Measurements from ENCODE around the gene DAW1.
"Not testable (repeated sequence)": the region's sequence is repeated elsewhere in the genome, so short reads cannot be mapped to it uniquely, and the experiment has no call there.

Gene DAW1

DNA sequence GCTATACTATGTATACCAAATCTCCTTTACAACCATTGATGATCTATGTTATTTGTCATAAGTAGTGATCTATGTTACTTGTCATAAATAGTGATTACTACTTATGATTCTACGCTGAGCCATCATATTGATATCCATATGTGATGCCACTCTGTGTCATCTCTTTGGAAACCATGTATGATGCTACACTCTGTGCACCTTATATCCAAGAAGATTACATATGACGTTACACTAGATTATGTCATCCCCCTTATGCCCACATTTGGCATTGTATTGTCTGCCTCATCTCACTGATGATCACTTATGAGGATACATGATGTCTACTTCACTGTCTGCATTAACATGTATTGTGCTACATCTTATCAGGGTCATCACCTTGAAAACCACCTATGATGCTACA, 42.9 kb downstream of the DAW1 start:
- no peak for DNase-seq (ENCODE audit: low spot score)

DNA sequence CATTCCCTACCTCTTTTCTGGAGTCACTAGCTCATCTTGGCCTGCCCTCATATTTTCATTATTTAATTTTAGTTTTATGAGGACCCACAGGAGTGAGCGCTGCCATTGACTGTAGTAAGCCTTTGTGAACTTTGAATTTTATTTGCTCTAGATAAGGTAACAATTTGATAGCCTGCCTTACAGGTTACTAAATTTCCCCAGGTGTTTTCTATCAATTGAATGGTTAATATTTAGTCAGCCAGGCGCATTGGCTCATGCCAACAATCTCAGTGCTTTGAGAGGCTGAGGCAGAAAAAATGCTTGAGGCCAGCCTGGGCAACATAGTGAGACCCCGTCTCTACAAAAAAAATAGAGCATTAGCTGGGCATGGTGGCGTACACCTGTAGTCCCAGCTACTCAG, 50.2 kb downstream of the DAW1 start:
- DNase-seq (ENCODE audit: low spot score) = no peak

DNA sequence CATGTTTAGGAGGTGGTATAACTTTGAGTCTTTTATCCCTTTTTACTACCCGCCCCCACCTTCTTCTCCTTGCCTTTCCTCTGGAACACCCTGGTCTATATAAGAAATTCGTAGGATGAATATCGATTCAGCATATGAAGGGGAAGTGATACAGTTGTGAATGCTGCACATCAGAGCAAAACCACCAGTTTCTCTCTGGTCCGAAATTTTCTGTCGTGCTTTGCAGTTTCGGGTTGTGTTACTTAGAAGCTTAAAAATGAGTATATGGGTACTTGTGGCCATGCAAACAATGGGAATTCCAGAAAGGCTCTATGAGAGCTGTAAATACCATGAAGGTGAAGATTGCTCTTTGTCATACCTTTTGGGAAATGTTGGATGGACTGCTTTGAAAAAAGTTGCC, 60.6 kb downstream of the DAW1 start:
- DNase-seq (ENCODE audit: low spot score) = no peak

DNA sequence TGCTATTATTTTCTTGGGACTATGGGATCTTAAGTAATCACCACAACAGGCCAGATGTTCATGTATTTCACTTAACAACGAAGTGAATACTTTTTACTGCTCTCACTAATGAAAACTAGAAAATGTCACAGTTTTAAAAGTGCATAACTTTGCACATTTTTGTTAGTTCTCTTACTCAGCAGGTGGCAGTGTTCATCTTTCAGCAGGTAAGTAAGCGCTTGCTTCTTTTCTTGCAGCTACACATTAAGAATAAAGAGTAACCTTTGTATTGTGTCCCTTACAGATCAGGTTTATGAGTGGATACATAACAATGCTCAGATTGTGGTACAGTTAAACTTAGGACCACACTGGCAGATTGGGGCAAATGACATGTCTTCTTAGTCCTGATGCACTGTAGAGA, 61.0 kb downstream of the DAW1 start:
- DNase-seq (ENCODE audit: low spot score) = no peak

DNA sequence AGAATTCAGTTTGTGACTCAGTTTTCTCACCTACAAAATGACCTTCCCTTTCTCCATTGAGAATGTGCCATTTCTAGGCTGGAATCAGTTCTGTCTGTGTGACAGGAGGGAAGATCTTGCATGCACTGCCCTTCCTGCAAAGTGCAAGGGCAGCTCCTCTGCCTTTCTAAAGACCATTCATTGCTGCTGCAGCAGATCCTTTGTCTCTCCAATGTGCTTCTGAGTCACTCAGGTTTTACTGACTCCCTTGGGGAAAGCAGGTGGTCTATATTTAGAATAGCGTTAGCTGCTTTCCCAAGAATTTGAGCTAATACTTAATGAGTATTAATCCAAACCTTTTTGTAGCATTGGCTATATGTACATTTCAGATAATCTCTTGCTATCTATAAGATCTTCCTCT, 62.5 kb downstream of the DAW1 start:
- no peak for DNase-seq (ENCODE audit: low spot score)

DNA sequence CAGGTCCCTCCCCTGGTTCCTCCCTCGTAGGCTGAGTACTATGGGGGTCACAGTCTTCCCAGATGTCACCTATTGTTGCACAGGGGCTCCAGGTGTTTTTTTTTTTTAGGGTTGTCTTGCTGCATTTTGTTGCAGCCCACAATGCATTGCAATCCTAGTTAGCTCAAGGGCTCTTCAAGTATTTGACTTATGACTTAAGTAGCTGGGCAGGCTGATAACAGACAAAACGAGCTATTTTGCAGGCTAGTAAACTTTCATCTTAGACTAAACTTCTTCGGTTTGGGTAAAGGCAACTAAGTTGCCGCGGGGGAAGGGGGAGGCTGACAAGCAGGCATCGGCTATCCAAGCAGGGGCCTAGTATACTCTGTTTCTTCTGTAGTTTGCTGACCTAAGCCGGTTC, 64.8 kb downstream of the DAW1 start:
- DNase-seq (ENCODE audit: low spot score) = not testable (repeated sequence)

DNA sequence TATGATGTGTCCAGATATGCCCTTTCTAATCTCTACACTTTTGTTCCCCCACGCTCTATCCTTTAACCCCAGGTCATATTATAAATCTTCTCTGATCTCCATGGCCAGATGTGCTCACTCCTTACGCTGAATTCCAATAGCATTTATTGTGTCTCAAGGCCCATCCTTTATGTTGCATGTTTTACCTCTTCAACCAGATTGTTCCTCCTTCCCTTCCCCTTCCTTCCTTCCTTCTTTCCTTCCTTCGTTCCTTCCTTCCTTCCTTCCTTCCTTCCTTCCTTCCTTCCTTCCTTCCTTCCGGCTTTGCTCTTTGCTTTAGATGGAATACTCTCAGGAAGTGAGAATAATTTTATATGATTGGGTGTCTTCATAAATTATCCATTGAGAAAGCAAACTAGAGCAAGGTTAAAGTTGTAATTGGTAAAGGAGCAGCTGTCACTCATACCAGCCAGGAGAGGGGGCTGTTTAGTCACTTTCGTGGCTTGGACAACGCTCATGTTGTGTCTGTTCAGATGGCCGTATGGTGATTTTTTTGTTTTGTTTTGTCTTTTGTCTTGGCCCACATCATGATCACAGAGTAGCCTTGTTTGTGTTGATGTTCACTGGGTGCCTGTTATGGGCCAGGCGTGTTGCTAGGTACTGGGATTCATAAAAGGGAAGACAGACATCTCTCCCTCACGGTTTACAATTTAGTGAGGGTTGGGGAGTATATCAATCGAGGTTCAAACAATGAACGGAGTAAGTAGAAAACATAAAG, 68.0 kb downstream of the DAW1 start:
- no peak for DNase-seq (ENCODE audit: low spot score)

DNA sequence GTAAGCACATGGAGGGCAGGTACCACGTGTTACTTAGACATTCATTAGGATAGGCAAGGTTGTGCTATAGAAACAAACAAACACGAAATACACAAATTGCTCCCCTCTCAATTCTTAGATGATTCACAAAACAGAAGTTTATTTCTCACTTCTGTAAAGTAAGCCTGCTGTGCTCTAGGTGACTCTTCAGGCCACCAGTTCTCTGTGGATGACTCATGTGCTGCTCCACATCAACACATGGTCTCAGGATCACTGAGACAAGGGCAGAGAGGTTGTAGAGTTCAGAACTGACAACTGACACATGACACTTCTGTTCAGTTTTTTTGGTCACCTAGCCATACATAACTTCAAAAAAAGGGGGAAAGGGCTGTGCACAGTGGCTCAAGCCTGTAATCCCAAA, 70.6 kb downstream of the DAW1 start:
- DNase-seq (ENCODE audit: low spot score) = no peak

DNA sequence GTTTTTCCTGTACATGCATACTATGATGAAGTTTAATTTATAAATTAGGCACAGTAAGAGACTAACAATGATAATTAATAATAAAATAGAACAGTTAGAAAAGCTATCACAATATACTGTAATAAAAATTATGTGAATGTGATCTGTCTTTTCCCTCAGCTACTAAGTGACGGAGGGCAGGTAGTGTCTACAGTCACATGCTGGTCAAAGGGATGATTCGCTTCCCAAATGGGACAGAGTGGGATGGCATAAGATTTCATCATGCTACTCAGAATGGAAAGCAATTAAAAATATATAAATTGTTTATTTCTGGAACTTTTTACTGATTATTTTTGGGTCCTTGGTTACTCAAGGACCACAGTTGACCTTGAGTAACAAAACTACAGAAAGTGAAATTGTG, 71.5 kb downstream of the DAW1 start:
- no peak for DNase-seq (ENCODE audit: low spot score)

DNA sequence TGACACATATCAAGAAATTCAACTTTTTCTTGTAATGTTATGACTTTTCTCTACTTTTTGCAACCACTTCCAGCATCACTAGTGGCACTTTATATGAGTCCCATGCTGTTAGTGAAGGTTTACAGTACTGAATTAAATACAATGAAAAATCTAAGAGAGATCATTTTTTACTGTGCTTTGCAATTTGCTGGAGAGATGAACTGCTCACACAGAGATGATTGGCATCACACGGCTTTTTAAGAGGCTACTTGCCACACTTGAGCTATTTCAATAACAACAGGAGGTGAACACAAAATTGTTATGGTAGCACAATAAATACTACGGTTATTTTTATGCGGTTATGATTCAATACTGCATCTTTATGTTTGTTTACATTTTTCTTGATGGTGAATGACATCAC, 88.9 kb downstream of the DAW1 start:
- no peak for DNase-seq (ENCODE audit: low spot score)

DNA sequence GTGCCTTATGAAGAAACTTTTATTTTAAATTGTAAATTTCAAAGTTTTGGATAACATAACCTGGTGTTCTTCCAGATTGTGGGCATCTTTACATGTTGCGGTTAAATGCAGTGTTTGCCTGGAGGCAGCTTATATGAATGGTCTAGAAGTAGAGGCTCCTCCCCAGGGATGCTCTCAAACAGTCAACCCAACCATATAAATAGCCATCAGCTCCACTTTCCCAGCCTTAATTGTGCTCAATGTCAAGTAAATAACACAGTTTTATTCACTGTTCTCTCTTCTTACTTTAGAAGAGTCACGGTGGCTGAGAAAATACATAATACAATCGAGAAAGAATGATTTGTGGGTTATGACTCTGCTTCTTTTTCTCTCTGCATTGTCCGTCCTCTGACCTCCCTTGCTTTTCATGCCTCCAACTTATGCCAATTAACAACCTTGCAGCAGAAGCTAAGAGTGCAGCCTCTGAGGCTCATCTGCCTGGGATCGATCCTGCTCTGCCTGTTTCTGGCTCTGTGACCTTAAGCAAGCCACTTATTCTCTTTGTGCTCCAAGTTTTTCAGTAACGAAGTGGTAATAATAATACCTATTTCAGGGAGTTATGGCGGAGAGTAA, 100.3 kb downstream of the DAW1 start:
- no peak for DNase-seq (ENCODE audit: low spot score)

DNA sequence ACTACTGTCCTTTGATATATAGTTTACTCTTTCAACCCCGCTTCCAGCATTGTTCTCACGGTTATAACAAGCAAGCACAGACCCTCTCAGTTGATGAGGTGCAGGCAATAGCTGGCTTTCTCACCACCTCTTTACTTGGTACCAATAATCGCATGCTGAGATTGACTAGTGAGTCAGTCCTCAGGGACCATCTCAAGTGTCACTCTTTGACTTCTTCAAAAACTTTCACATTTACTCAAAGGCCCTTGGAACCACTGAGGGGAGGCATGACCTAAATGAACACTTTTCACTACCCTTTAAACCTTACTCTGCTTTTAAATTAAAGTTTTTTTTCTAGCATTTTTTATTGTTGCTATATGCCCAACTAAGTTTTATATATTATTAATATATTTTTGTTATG, 101.8 kb downstream of the DAW1 start:
- no peak for DNase-seq (ENCODE audit: low spot score)

All from hematopoietic multipotent progenitor cell treated with erythropoietin and hydrocortisone succinate and interleukin-3 and kit ligand, for 17 days (in vitro differentiated cells).